GM19239 (cell line): ENCODE data around the gene C1QTNF8.

ENCODE experiments used
- DNase-seq: peaks from one replicate; pipeline ENCODE4 v3.0.0; 2011; ENCODE audit warnings: low spot score; ENCODE audit not compliant: insufficient read length
- FAIRE-seq: peaks from 2 replicates; lab custom pipeline; 2011; peaks lifted over from hg19 to GRCh38; lab: Jason Lieb, UNC

The C1QTNF8 gene

DNA sequence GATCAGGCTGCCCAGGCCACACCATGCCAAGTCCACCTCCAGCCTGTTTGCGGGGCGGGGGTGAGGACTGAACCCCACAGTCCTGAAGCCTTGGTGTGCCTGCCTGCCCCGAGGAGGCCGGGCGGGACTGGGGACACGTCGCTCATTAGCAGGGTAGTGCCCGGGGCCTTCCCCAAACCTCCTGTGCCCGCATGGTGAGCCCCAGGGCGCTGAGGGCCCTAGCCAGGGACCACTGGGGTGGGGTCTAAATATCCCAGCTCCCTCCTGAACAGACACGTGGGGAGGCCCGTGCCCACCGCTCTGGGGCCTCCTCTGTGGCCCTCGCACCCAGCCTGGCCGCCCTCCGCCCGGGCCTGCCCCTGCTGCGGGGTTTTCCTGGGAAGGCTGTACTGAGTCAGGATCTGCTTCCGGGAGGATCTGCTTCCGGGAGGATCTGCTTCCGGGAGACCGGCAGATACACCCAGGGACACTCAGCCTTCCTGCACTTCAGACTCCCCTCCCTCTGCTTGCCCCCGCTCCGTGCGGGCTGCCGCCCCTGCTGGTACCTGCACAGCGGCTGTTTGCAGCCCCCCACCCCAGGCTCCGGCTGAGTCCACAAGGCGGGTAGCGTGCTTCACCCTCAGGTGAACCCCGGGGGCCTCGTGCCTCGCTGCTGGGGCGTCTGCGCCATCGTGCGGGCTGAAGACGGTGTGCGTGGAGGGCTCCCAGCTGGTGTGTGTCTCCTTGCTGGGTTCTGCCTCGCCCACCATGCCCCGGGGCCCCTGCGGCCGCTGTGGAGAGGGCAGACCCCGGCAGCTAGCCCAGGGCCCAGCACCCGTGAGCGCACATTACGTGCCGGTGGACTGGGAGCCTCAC is 33.3 kb upstream of the C1QTNF8 start:
- FAIRE-seq (no peak), DNase-seq (no peak)

DNA sequence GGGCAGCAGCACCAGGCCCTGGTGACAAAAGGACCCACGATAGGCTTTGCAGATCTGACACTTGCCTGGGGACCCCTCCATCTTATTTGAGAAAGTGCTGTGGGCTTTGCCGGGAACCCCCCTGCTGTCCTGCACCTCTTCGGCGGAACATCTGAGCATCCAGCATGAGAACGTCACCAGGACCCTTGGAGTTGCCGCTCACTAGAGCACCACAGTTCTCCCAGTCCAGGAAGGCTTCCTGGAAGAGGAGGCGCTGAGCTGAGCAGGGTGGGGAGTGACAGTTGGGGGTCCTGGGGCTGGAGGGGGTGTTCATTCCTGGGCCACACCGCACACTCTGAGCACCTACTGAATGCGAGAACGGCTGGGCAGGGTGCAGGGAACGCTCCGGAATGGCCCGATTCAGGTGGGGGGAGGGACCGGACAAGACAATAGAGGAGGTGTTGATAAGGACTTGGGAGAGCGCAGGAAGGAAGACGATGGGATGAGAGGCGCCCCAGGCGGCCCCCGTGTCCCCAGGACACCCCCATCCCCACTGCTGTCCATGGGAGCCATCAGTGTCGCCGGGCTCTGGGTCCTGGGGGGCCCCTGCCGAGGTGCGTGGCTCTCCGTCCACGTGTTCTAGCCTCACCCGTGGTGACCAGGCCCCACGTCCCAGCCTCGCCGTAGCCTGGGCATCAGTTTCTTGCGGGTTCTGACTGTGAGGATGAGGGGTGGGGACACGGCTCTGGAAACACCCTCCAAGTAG is 32.1 kb upstream of the C1QTNF8 start:
- no peak for DNase-seq
- FAIRE-seq = no peak

DNA sequence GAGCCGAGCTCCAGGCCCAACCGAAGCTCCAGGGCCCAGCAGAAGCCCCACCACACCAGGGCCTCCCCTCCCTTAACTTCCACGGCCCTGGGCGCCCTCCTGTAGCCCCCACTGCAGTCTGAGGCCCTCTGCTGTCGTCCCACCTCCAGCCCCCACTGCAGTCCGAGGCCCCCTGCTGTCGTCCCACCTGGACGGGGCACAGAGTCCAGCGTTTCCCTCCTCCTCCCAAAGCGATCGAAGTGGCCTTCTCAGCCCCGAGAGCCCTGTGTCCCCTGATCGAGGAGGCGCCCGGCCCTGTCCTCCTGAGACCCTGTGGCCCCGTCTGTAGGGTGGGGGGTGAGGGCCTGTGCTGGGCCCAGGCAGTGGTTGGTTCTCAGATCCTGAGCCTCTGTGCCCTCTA is 31.1 kb upstream of the C1QTNF8 start:
- FAIRE-seq = no peak
- no peak for DNase-seq

DNA sequence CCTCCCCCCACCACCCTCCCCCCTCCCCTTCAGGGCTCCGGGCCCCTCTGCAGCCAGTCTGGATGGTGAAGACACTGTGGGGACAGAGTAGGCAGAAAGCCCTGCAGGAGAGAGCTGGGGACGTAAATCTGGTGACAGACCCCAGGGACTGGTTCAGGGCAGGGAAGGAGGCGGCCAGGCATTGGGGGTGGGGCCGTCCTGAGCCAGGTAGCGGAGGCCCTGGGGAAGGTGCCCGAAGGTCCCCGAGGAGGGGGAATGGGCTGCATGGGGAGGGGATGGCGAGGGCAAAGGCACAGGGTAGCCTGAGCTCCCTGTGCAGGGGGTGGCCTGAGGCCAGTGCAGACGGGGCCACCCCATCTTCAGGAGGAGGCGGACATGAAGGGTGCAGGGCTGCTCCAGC is 30.5 kb upstream of the C1QTNF8 start:
- no peak for FAIRE-seq
- DNase-seq = no peak

DNA sequence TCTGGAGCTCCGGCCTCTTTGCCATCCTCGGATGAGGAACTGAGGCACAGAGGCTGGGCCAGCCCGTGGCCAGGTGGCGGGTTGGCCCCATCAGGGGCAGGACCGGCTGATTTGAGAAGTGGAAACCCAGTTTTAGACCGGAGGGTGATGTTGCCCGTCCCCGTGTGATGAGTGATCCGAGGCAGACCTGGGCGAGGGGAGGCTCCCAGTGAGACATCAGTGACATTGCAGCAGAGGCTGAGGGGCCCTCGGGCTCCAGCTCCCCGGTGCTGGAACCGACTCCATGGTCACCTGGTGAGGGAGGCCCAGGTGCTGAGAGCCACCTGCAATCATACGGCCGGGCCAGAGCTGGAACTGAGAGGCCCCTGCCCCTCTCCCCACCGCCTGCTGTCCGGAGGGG is 30.0 kb upstream of the C1QTNF8 start:
- DNase-seq (no peak), FAIRE-seq (no peak)

DNA sequence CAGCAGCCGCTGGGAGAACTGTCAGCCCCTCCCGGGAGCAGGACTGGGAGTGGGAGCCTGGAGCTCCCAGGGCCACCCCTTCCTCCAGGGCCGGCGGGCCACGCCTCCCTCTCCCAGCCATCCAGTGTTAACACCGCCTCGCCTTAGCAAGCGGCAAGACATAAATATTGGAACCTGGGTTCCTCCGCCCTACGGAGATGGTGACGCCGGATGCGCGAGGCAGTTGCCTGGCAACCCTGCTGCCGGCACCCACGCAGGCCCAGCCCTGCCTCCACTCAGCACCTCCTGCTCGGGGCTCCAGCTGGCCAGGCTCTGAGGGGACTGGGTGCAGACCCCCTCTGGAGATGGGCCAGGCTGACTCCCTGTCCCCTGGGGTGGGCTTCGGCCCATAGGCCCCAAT is 29.4 kb upstream of the C1QTNF8 start:
- FAIRE-seq (no peak), DNase-seq (no peak)

DNA sequence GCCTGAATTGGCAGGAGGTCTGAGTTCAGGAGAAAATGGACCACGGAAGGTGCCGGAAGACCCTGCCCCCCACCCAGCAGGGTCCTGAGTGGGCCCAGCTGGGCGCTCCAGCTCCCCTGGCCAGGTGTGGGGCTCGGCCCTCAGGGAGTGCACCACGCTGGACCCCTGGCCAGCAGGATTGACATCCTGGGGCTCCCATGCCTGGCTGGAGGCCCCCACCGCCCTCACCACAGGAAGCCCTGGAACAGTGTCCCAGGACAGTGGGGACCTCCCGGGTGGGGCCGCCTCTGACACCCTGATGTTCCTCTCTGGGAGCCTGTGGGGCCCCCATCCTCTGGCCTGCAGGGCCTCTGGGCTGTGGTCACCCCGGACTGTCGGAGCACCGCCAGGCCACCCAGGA is 28.8 kb upstream of the C1QTNF8 start:
- FAIRE-seq (no peak), DNase-seq (no peak)

DNA sequence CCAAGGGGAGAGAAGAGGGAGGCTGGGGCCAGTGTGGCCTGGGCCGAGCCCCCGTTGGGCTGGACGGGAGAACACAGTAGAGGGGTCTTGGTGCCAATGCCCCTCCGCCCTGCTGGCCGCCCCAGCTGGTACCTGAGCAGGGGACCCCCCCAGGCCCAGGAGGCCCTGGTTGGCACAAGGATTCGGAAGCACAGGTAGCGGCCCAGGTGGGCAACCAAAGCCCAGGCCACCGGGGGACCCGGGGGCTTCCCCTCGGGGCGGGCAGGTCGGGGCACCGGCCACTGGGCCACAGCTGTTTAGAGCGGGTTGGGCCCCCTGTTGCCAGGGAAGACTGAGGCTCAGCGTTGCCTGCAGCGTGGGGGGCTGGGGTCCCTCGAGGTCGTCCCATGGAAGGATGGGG is 28.2 kb upstream of the C1QTNF8 start:
- no peak for DNase-seq
- FAIRE-seq = no peak

DNA sequence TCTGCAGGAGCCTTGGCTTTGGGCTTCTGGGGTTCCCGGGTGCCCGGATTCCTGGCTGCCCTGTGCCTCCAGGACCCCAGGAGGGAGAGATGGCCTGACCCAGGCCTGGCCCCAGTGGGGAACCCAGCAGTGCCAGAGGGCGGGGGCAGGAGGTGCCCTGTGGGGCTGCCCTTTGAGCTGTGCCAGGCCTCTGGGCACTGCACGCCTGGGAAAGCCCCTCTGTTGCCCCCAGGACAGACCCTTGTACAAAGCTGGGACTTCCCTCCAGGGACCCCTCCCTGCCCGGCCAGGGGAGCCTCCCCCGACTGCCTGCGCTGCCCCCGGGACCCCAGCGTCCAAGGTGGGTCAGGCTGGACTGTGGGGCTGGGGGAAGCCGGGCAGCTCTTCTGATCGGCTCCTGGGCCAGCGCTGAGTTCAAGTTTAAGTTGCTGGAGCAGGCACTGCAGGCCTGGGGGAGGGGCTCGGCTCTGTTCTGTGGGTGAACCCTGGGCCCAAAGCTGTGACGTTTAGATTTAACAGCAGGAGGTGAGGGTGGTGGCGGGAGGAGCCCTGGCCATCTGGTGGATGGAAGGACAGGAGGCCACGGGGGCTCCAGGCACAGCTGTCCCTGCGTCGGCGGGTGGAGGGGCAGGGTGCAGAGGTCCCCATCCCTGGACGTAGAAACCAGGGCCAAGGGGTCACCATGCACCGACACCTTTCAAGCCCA is 27.6 kb upstream of the C1QTNF8 start:
- FAIRE-seq (no peak), DNase-seq (no peak)

DNA sequence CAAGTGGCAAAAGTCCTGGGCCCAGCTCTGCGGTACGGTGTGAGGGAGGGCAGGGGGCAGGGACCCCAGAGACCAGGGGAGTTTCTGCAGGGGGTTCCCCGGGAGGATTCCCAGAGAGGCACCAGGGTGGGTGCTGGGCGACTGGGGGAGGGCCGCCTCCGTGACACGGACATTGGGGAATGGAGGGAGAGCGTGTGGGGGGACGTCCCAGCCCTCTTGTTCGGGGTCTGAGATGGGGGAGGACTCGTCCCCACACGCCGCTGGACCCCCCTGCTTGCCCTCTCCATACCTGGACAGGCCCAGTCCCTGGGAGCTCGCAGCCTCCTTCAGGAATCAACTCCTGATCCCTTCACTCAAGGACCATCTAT is 26.3 kb upstream of the C1QTNF8 start:
- no peak for DNase-seq

DNA sequence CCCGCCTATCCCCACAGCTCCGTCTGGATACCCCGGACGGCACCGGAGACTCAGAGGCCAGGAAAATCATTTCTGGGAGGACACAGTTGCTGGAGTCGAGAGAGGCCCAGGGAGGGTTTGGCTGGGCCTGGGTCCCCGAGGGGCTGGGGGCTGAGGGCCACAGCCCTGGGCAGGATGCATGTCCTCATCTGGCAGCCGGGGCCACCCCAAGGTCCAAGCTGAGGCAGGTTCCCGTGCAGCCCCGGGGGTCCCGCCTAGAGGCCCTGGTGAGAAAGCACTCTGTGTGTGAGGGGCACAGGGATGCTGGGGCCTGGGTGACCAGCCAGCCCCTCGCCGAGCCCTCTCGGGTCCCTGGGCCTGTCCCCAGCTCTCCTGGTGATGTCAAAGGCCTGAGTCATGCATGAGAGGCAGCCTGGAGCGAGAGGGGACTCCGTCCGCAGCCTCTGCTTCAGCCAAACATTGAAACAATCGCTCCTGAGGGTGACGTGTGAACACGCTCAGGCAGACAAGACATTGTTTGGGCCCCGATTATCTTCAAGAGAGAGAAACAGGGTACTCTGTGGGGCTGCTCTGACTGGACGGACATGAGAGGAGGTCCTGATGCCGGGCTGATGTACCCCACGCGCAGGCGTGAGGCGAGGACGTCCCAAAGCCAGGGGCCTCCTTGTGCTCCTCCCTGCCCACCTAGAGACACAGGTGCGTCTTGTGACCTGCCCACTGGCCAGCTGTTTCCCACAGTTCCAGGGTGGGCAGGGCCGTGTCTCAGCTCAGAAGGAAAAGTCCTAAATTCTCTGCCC is 25.8 kb upstream of the C1QTNF8 start:
- DNase-seq = no peak
- no peak for FAIRE-seq

More for the DNA sequence above, 26.3 kb upstream of the C1QTNF8 start:
- FAIRE-seq = no peak

DNA sequence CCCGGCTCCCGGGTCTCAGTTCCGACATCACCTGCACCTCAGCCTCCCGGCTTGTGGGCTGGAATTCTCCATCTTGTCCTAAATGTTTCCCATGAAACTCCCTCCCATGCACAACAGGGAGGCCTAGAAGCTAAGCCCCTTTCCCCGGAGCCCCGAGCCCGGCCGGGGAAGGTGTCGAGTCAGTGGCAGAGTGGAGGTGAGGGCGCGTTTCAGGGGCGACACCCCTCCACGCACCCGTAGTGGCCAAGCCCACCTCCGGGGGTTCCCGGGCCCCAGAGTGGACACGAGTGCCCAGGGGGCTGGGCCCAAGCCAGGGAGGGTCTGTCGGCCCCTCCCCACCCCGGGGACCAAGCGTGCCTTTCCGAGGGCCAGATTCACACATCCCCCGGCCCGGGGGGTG is 25.0 kb upstream of the C1QTNF8 start:
- DNase-seq (no peak), FAIRE-seq (no peak)

DNA sequence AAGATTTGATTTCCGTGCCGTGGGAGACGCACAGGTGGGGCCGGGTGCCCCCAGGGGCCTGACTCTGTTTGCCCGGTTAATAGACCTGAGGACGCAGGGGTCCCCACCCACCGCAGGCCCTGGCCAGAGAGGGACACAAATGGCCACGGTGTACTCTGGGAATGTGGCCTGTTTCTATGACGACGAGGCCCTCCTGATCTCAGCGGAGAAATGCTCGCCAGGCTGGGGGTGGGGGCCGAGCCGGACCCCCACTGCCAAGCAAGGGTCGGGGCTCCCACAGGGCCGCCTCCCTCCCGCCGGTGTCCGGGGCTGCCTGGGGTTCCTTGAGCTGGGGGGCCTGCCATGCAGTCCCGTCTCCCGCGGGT is 24.5 kb upstream of the C1QTNF8 start:
- no peak for FAIRE-seq

DNA sequence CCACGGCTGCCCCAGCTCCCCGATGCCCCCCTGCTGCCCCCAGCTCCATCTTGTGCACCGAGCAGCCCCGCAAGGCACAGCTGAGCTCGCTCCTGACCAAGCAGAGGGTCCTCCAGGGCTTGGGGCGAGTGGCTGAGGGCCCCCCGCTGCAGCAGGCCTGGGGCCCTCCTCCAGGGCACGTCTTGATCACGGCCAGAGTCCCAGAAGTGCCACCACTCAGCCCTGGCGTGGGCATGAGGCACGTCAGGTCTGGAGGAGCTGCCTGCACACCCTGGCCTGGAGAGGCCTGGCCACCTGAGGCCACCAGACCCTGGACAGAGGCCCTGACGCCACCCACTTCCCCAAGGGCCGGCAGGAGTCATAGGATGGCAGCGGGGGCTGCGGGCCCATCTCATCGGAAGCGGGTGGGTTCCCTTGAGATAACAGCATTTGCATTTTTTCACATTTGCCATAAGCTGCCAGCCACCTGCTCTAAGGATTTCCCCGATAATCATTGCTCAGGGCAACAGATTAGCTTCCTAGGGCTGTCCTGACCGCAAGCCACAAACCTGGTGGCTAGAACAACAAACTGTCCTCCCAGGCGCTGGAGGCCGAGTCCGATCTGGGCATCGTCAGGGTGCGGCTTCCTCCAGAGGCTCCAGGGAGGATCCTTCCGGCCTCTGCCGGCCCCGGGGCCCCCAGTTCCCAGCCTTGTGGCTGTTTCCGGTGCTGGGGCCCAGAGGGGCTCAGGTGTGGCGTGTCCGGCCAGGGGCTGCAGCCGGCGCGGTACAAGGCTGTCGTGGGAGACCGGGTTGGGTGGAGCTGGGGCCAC is 23.9 kb upstream of the C1QTNF8 start:
- DNase-seq (no peak), FAIRE-seq (no peak)

More for the DNA sequence above, 24.5 kb upstream of the C1QTNF8 start:
- no peak for DNase-seq

DNA sequence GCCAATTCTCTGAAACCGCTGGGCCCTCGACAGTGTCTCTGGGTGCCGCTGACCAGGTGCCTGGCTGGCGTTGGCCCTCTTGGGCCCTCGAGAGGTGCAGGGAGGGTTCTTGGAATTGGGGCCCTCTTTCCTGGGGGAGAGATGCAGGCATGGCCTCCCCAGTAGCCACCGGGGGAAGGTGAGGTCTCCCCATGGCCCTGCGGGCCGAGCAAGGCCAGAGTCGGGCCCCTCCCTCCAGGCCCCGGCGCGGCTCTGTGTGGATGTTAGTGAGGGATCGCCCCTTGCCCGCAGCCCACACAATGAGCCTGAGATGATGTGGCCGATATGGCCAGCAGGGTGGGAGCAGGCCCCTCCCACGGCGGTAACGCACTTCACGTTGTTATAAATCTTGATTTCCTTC is 23.1 kb upstream of the C1QTNF8 start:
- no peak for DNase-seq
- FAIRE-seq = no peak

DNA sequence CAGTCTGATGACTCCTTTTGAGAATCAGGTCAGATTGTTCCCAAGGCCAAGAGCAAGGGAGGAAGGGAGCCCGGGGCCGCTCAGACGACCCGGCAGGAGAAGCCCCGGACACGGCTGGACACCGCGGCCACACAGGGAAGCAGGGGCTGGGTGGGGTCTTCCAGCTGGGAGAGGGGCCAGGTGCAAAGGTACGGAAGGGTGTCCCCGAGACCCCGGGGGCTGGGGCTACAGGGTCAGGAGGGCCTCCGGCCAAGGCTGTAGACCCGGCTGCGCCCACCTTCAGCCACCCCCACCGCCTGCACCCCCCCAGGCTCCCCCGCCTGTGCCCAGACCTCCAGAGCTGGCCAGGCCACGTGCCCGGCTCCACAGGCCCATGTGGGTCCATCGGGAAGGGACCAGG is 21.9 kb upstream of the C1QTNF8 start:
- DNase-seq (no peak), FAIRE-seq (no peak)

DNA sequence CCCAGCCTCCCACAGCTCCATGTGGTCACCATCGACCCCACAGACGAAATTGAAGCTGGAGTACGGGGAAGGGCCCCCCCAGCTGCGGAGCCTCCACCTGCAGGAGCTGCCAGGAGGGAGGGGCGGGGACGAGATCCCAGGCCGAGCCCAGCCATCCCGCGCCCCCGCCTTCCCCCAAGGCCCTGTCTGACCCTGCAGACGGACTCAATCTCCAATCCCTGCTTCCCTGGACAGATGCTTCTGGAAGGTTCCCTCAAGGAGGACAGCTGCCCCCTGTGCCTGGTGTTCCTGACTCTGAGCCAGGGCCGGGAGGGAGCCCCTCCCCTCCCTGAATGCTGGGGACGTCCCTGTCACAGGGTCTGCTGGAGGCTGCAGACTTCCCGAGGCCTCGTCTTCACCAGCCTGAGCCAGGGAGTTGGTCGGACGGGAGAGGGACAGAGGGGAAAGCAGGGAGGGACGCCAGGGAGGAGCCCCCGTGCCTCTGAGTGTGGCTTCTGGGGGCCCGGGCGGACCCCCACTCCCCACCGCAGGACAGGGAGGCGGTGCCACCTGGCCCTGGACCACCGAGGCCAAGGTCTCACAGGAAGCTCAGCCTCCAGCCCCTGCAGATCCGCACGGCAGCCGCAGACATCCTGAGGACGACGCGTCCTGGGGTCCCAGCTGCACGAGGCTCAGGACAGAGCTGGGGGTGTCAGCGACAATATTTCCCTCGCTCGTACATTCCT is 21.3 kb upstream of the C1QTNF8 start:
- FAIRE-seq = no peak
- no peak for DNase-seq

DNA sequence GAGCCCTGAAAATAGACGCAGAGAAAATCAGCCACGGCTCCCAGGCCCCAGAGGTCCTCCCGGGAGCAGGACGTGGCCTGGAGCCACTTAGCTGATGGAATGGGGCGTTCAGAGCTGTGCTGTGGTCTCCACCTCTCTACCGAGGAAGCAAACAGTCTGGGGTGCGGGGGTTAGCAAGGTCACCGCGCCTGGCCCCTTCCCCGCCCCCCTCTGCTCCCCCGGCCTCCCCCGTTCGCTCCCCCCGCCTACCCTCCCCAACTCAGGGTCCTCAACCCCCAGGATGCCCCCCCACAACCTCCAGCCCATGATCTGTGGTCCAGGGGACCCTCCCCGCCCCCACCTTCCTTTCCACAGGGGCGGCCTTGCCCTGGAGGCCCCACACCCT is 20.6 kb upstream of the C1QTNF8 start:
- FAIRE-seq = no peak
- no peak for DNase-seq
